HUES6 (cell line): Measurements from ENCODE around the gene ST8SIA1.

Experiments used
- H3K27ac ChIP-seq: 2 replicates; pipeline ENCODE4 v1.7.0; 2013; ENCODE audit warnings: low read depth, mild to moderate bottlenecking, low read length, inconsistent platforms
- H3K27me3 ChIP-seq: 2 replicates; pipeline ENCODE4 v1.6.1; 2013; ENCODE audit warnings: low read length; ENCODE audit not compliant: control insufficient read depth, insufficient read depth
- H3K36me3 ChIP-seq: 2 replicates; pipeline ENCODE4 v1.6.1; 2013; ENCODE audit warnings: low read length; ENCODE audit not compliant: control insufficient read depth, insufficient read depth
- H3K4me1 ChIP-seq: 2 replicates; pipeline ENCODE4 v1.6.1; 2013; ENCODE audit warnings: low read length; ENCODE audit not compliant: control insufficient read depth, insufficient read depth
- H3K4me3 ChIP-seq: 2 replicates; pipeline ENCODE4 v1.5.1; 2013; ENCODE audit warnings: low read depth, low read length
- H3K9ac ChIP-seq: one replicate; pipeline ENCODE4 v1.6.1; 2013; ENCODE audit warnings: mild to moderate bottlenecking, low read length
- H3K9me3 ChIP-seq: 2 replicates; pipeline ENCODE4 v1.6.1; 2013; ENCODE audit warnings: low read depth, low read length; ENCODE audit not compliant: control insufficient read depth, insufficient read depth

Gene ST8SIA1

DNA sequence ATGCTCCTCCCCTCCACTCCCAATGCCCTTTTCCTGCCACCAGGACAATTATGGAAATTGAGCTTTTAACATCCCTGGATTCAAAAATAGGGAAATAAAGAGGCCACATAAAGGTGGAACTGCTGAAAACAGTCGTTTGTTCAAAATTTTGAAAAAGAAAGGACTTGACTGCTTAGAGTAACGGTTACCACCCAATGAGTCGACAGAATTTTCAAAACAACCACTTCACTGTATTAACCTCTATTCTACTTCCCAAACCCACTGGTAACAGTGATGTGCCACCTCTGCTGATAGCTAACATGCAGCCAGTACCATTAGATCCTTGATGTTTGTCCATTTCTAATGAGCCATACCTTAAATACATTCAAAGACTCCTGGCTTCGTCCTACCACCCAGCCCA is 4.9 kb downstream of the ST8SIA1 start:
- H3K27me3 ChIP-seq: peaks cover 38% of the 10 kb centered on the region
- H3K9ac ChIP-seq: no peak overlapping the region
- H3K9me3 ChIP-seq: no peaks in the 10 kb centered on the region
- no peaks in the 10 kb centered on the region for H3K36me3 ChIP-seq
- H3K27ac ChIP-seq: no peak overlapping the region
- H3K4me1 ChIP-seq: 0 out of 2 replicates have a peak, but pooled peaks cover 5% of the 10 kb centered on the region
- no peak overlapping the region for H3K4me3 ChIP-seq

DNA sequence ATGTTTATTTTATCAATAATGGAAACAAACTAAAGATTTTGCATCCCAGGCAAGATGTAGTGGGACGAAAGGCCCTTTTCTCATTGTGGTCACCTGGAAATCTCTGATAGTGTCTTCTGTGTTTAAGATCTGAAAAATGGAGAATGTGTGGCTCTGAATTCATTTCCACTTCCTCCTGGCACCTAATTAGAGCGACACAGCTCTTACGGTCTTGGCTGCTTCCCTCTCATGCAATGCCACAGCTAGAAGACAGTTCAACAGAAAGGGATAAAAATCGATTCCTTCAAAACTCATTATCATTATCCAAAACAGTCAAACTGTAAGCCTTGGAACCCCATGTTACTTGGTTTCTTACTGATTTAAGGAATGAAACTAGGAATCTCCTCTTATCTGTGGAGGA is 9.3 kb downstream of the ST8SIA1 start:
- H3K36me3 ChIP-seq: no peaks in the 10 kb centered on the region
- H3K9me3 ChIP-seq: no peaks in the 10 kb centered on the region
- H3K9ac ChIP-seq: no peak overlapping the region
- H3K4me1 ChIP-seq: peaks cover 12% of the 10 kb centered on the region
- no peak overlapping the region for H3K4me3 ChIP-seq
- H3K27me3 ChIP-seq: no peaks in the 10 kb centered on the region
- no peak overlapping the region for H3K27ac ChIP-seq

DNA sequence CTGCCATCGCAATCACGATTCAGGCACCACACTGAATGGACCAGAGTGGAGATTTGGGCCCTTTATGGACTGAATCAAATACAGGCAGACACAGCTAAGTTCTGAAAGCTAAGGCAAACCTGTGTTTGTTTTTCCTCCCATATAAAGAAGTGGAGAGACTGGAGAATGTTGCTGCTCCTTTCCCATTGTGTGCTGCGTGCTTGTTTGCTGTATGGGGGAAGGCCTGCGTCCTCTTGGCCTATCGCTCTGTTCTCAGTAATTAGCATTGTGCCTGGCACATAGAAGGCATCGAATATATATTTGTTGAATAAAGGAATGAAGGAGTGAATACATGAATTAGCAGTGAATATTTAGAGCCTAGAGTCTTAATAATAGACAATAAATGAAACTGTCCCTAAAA is 12.4 kb downstream of the ST8SIA1 start:
- H3K9ac ChIP-seq: no peak overlapping the region
- H3K9me3 ChIP-seq: no peaks in the 10 kb centered on the region
- no peaks in the 10 kb centered on the region for H3K27me3 ChIP-seq
- H3K36me3 ChIP-seq: no peaks in the 10 kb centered on the region
- no peak overlapping the region for H3K27ac ChIP-seq
- H3K4me3 ChIP-seq: no peak overlapping the region
- peaks cover 12% of the 10 kb centered on the region for H3K4me1 ChIP-seq

DNA sequence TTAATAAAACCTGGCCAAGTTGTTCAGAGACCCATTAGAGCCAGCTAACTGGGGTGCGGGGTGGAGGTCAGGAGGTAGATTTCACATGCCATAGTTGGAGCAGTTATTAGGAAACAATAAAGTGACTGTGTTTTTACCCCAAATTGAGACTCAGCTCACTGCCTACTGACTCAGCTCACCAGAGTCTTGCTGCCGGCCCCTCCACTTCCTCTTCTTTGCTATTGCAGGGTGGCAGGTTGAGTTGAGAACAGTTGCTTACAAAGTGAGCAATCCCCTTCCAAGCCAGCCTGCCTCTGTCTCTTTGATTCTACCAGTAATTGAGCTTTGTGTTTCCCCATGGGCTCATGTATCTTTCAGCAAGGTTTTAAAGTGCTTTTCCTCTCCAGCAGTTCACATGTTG is 12.9 kb downstream of the ST8SIA1 start:
- no peaks in the 10 kb centered on the region for H3K36me3 ChIP-seq
- no peak overlapping the region for H3K4me3 ChIP-seq
- H3K27me3 ChIP-seq: no peaks in the 10 kb centered on the region
- H3K4me1 ChIP-seq: peaks cover 12% of the 10 kb centered on the region
- no peaks in the 10 kb centered on the region for H3K9me3 ChIP-seq
- no peak overlapping the region for H3K9ac ChIP-seq
- no peak overlapping the region for H3K27ac ChIP-seq

DNA sequence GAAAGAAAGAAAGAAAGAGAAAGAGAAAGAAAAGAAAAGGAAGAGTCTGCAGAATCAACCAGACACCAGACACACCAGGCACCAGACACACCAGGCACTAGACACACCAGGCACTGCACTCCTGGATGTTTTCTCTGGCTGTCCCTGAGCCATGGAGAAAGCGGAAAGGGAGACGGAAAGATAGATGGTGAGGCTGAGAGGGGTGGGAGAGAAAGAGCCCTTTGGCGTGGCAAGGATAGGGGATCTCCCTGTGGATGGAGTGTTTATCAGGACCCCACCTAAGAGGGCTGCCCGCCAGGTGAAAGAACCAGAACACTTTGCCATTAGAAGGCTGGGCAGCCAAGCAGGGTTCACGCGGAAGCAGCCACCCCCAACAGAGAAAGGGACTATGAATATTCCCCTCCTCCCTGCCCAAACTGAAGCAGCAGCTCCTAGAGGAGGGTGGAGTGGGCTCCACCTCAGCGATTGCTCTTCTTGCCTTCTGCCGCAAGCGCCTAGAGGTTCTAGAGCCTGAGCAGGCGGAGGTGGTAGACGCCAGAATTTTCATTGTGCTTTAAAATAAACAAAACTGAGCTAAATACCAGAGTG is 13.4 kb downstream of the ST8SIA1 start:
- Histone ChIP-seq H3K27me3 (no peaks in the 10 kb centered on the region), H3K4me3 (0 out of 2 replicates have a peak overlapping the region, but pooled peaks have one; percentile 26), H3K9ac (no peak overlapping the region), H3K27ac (no peak overlapping the region), H3K9me3 (no peaks in the 10 kb centered on the region), H3K36me3 (no peaks in the 10 kb centered on the region), H3K4me1 (peaks cover 12% of the 10 kb centered on the region)

DNA sequence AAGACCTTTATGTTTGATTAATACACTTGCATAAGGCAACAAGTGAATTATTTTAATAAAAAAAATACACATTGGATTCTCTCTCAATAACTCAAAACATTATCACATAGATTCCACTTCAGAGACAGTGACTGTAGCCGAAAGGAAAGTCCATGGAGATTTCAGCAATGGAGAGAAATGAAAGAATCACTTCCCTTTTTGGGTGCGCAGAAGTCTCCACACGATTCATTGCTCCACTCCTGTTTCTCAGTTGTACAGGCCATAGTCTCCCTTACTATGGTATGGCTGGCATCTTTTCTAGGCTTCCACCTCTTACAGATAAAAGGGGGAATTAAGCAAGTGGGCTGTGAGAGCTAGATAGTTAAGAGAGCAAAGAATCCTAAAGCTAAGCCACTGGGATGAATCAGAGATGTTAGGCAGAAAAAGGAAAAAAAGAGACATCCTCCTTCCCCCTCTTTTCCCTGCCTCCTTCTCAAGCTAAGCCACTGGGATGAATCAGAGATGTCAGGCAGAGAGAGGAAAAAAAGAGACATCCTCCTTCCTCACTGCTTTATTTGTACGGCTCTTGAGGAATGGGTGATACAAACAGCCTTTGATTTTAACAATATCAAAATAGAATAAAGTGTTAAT is 16.3 kb downstream of the ST8SIA1 start:
- H3K27ac ChIP-seq: no peak overlapping the region
- H3K27me3 ChIP-seq: no peaks in the 10 kb centered on the region
- no peak overlapping the region for H3K4me3 ChIP-seq
- no peaks in the 10 kb centered on the region for H3K9me3 ChIP-seq
- no peak overlapping the region for H3K9ac ChIP-seq
- H3K36me3 ChIP-seq: no peaks in the 10 kb centered on the region
- peaks cover 12% of the 10 kb centered on the region for H3K4me1 ChIP-seq

DNA sequence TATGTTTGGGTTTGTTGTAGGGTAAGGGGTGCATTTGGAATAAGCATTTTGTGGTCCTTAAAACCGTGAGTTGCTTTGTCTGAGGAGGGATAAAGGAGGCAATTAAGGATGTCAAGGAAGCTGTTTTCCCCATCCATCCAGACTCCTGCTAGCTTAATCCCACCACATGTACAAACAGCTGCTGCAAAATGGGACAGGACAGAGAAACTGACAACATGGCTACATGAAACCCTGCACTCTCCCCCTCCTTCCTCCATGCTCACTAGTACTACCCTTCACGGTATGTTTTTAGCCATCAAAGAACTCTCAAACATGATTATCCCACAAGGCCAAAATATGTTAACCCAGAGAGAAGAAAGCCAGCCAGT is 20.6 kb downstream of the ST8SIA1 start:
- H3K27me3 ChIP-seq: no peaks in the 10 kb centered on the region

DNA sequence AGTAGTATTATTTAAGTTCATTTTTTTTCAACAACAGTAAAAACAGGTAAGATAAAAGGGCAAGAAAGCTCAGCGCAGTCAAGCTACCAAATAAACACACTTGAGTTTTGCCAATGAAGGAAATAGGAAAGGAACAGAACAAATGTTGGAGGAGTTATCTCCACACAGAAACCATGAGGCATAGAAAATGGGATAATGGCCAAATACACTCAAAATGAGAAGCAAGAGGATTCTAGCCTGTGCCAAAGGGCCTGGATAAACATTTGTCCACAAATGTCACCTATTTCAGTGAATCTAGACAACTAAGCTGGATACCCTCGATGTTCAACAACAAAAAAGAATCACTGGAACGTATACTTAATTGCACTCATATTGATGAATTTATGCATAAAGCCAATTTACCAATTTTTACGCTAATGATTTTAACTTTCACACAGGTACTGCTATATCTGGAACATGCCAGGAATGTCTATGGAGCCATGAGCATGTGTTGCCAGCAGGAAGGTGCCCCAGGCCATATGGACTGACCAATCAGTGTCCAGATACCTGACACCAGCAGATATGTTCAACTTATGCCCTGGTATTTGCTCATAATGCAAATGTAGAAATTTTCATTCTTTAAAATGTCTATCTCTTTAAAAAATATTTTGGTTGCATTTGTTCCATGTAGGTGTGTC is 21.1 kb downstream of the ST8SIA1 start:
- Histone ChIP-seq H3K27me3 (no peaks in the 10 kb centered on the region), H3K9ac (no peak overlapping the region), H3K9me3 (no peaks in the 10 kb centered on the region), H3K4me3 (no peak overlapping the region), H3K4me1 (no peaks in the 10 kb centered on the region), H3K27ac (no peak overlapping the region), H3K36me3 (no peaks in the 10 kb centered on the region)

More for the DNA sequence above, 20.6 kb downstream of the ST8SIA1 start:
- no peak overlapping the region for H3K9ac ChIP-seq
- H3K9me3 ChIP-seq: no peaks in the 10 kb centered on the region
- H3K4me1 ChIP-seq: no peaks in the 10 kb centered on the region
- no peaks in the 10 kb centered on the region for H3K36me3 ChIP-seq
- H3K4me3 ChIP-seq: no peak overlapping the region
- H3K27ac ChIP-seq: no peak overlapping the region

DNA sequence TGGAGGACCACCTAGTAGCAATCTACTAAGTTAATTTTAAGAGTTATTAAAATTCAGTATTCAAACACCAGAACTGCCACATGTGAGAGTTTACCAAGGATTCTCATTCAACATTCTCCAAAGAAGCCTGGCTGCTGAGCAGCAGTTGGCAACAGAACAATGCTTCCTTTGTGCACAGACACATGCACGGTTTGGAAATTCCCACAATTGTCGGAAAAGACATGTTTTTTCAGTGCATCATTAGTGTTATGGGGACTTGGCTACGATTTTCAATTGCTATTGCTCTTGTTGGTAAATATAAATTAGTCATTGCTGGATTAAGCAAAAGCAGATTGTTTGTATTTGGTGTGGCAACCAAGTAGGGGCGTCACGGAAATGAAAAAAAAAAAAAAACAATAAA is 22.2 kb downstream of the ST8SIA1 start:
- Histone ChIP-seq H3K27me3 (no peaks in the 10 kb centered on the region), H3K9ac (no peak overlapping the region), H3K4me1 (no peaks in the 10 kb centered on the region), H3K9me3 (no peaks in the 10 kb centered on the region), H3K4me3 (no peak overlapping the region), H3K36me3 (no peaks in the 10 kb centered on the region), H3K27ac (no peak overlapping the region)

DNA sequence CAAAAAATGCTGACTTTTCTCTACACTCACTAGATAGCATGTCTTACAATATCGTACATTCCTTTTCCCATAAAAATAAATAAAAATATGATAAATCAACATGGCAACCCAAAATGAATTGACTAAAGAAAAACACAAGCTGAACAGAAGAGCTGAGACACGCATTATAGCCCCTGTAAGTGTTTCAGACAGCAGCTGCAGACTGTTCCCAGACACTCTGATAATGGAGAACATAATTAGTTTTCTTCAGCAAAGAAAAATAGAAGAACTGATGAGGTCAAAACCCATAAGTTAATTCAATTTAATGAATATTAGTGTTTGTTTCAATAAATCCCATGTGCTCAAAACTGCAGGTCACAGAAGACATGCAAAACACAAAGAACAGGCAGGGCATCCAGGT is 23.8 kb downstream of the ST8SIA1 start:
- Histone ChIP-seq H3K9me3 (no peaks in the 10 kb centered on the region), H3K27ac (no peak overlapping the region), H3K36me3 (no peaks in the 10 kb centered on the region), H3K4me3 (no peak overlapping the region), H3K4me1 (no peaks in the 10 kb centered on the region), H3K27me3 (no peaks in the 10 kb centered on the region), H3K9ac (no peak overlapping the region)

DNA sequence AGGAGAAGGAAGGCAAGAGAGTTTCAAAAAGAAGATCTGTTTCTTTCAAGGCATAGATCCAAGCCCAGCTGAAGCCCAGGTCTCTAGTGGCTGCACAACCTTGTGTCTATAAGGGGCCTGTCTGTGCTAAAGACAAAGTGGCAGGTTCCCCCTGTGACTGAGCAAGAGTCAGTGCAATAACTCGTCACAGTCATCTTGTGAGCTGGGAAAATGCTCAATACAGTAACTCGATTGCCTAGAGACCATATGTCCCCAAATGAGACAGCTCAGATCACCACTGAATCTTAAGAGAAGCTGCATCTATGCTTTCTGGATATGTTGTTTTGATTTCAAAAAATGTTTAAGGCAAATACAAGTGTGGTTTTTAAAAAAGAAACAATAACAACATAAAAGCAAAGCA is 24.2 kb downstream of the ST8SIA1 start:
- H3K9ac ChIP-seq: no peak overlapping the region
- no peak overlapping the region for H3K27ac ChIP-seq
- H3K36me3 ChIP-seq: no peaks in the 10 kb centered on the region
- no peaks in the 10 kb centered on the region for H3K9me3 ChIP-seq
- H3K27me3 ChIP-seq: no peaks in the 10 kb centered on the region
- no peak overlapping the region for H3K4me3 ChIP-seq
- no peaks in the 10 kb centered on the region for H3K4me1 ChIP-seq
